Measurements from ENCODE around the gene ZCCHC14.

DNA sequence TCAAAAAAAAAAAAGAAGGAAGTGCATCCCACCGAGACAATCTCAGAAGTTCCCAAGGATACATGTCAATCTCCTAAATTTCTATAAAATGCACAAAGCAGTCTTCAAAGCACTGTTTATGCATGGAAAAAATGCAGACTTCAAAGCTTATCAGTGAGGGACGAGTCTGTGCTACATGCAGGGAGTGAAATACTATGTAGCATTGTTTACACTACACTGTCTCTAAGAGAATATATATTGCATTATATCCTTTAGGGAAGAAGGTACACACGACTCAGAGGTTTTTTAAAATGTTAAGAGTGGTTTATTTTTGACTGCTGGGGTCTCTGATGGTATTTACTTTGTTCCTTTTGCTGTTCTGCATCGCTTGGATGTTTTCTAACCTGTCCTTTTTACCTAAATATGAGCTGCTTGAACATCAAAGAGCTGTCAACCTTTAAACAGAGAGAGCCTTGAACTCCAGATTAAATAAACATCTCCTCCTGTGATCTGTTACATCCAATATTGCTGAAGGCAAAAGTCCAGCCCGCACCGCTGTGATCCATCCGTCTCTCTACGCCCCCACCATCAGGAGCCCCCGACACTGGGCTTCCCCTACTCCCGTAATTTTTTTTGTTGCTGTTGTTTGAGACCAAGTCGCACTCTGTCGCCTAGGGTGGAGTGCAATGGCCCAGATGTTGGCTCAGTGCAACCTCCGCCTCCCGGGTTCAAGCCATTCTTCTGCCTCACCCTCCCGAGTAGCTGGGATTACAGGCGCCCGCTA lies 110.6 kb downstream of the ZCCHC14 start:
- TF ChIP-seq, protein P1, sequence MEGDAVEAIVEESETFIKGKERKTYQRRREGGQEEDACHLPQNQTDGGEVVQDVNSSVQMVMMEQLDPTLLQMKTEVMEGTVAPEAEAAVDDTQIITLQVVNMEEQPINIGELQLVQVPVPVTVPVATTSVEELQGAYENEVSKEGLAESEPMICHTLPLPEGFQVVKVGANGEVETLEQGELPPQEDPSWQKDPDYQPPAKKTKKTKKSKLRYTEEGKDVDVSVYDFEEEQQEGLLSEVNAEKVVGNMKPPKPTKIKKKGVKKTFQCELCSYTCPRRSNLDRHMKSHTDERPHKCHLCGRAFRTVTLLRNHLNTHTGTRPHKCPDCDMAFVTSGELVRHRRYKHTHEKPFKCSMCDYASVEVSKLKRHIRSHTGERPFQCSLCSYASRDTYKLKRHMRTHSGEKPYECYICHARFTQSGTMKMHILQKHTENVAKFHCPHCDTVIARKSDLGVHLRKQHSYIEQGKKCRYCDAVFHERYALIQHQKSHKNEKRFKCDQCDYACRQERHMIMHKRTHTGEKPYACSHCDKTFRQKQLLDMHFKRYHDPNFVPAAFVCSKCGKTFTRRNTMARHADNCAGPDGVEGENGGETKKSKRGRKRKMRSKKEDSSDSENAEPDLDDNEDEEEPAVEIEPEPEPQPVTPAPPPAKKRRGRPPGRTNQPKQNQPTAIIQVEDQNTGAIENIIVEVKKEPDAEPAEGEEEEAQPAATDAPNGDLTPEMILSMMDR (IDR thresholded peaks at IDR 0.05), result no peak
- no peak for TF ChIP-seq POLR2A (IDR thresholded peaks at IDR 0.05)
